H1 (cell line): ENCODE measurements around the gene PLBD2. TPM values are rescaled to one million over a fixed set of nuclear protein-coding genes. Genes with fewer than 3 reads are reported as not detected.

Experiments
- CTCF ChIA-PET: fragments of 300-600 bp; sonication (Branson Sonifier 250); formaldehyde crosslinking; loops from one replicate; lab custom pipeline; 2021; ENCODE audit not compliant: partially characterized antibody; lab: Charles Lee
- POLR2A ChIA-PET: fragments of 300-600 bp; sonication (Branson Sonifier 250); formaldehyde crosslinking; loops from one replicate; lab custom pipeline; 2021; ENCODE audit warnings: inconsistent platforms; ENCODE audit not compliant: partially characterized antibody; lab: Charles Lee
- DNase-seq, 2 experiments: peaks; one replicate each; pipeline versions ENCODE4 v3.0.0 to v3.0.0-alpha.2; 2010 to 2022; ENCODE audit warnings: low spot score in 2 of 2, low read depth in 1 of 2, mixed read lengths in 1 of 2
- FAIRE-seq: peaks from 2 replicates; lab custom pipeline; 2011; peaks lifted over from hg19 to GRCh38; lab: Jason Lieb, UNC
- H2AFZ ChIP-seq: 2 replicates; pipeline ENCODE4 v1.8.1; 2012; ENCODE audit warnings: low read length, inconsistent platforms
- H2AK5ac ChIP-seq: 2 replicates; pipeline ENCODE4 v1.6.1; 2013; ENCODE audit warnings: low read depth, low read length
- H2BK120ac ChIP-seq: replicated peaks from 2 replicates; pipeline ENCODE3; 2013; ENCODE audit warnings: low read depth, low read length, inconsistent platforms
- H2BK12ac ChIP-seq: 2 replicates; pipeline ENCODE4 v1.6.1; 2013; ENCODE audit warnings: low read depth, low read length
- H2BK15ac ChIP-seq: 2 replicates; pipeline ENCODE4 v1.6.1; 2013; ENCODE audit warnings: low read length
- H2BK20ac ChIP-seq: 2 replicates; pipeline ENCODE4 v1.6.1; 2013; ENCODE audit warnings: low read length
- H2BK5ac ChIP-seq: 2 replicates; pipeline ENCODE4 v1.6.1; 2013; ENCODE audit warnings: low read depth, low read length
- H3K14ac ChIP-seq: 2 replicates; pipeline ENCODE4 v1.6.1; 2013; ENCODE audit warnings: inconsistent platforms; ENCODE audit not compliant: insufficient read length
- H3K18ac ChIP-seq: 2 replicates; pipeline ENCODE4 v1.6.1; 2013; ENCODE audit warnings: low read length; ENCODE audit errors: extremely low read depth
- H3K23ac ChIP-seq: 2 replicates; pipeline ENCODE4 v1.6.1; 2013; ENCODE audit warnings: inconsistent platforms; ENCODE audit not compliant: insufficient read length
- H3K23me2 ChIP-seq: 2 replicates; pipeline ENCODE4 v1.6.1; 2013; ENCODE audit warnings: low read depth, low read length
- H3K27ac ChIP-seq: 2 replicates; pipeline ENCODE4 v1.6.1; 2011; ENCODE audit warnings: low read depth, low read length, inconsistent platforms
- H3K27me3 ChIP-seq, 4 experiments: replicated peaks in 1 of 4; 1 replicate in 1 of 4; 2 replicates in 3 of 4; pipeline versions ENCODE4 v1.6.1 to v1.8.1; 2011 to 2013; ENCODE audit warnings: low read length in 3 of 4, mild to moderate bottlenecking in 3 of 4, inconsistent platforms in 2 of 4, mixed read lengths in 2 of 4, moderate library complexity in 1 of 4; ENCODE audit not compliant: control insufficient read depth in 3 of 4, insufficient read depth in 3 of 4; ENCODE audit errors: extremely low read depth in 1 of 4
- H3K36me3 ChIP-seq, 4 experiments: 2 replicates each; pipeline versions ENCODE4 v1.6.1 to v1.8.1; 2011 to 2013; ENCODE audit warnings: mild to moderate bottlenecking in 4 of 4, low read length in 3 of 4, moderate library complexity in 2 of 4, control low read depth in 1 of 4, inconsistent platforms in 1 of 4; ENCODE audit not compliant: insufficient read depth in 4 of 4, control insufficient read depth in 2 of 4
- H3K4ac ChIP-seq: replicated peaks from 2 replicates; pipeline ENCODE3; 2013; ENCODE audit warnings: low read length, low read depth, mixed read lengths, inconsistent platforms; ENCODE audit not compliant: insufficient read length
- H3K4me1 ChIP-seq, 4 experiments: replicated peaks in 1 of 4; 1 replicate in 1 of 4; 2 replicates in 3 of 4; pipeline versions ENCODE4 v1.6.1 to v1.8.1; 2011 to 2013; ENCODE audit warnings: low read length in 3 of 4, inconsistent platforms in 2 of 4, mixed read lengths in 1 of 4; ENCODE audit not compliant: insufficient read depth in 4 of 4, control insufficient read depth in 3 of 4
- H3K4me2 ChIP-seq, 2 experiments: 2 replicates each; pipeline versions ENCODE4 v1.6.1 to v1.8.1; 2011 to 2013; ENCODE audit warnings: low read depth in 2 of 2, low read length in 2 of 2, control low read depth in 1 of 2, inconsistent platforms in 1 of 2, mild to moderate bottlenecking in 1 of 2; ENCODE audit not compliant: insufficient read depth in 1 of 2
- H3K4me3 ChIP-seq, 4 experiments: fragments of 200-600, 300-600 bp in 1 of 4; sonication (generic), shearing (Covaris generic), sonication (Bioruptor Twin) in 1 of 4; 2 replicates each; pipeline versions ENCODE4 v1.5.1 to v1.8.1; 2011 to 2016; ENCODE audit warnings: low read length in 4 of 4, low read depth in 3 of 4, control low read depth in 2 of 4, inconsistent platforms in 2 of 4, mild to moderate bottlenecking in 2 of 4, mixed read lengths in 1 of 4, moderate library complexity in 1 of 4; ENCODE audit not compliant: insufficient read depth in 2 of 4; ENCODE audit errors: extremely low read depth in 1 of 4
- H3K56ac ChIP-seq: replicated peaks from 2 replicates; pipeline ENCODE3; 2013; ENCODE audit warnings: low read depth, mild to moderate bottlenecking, mixed read lengths, low read length, inconsistent platforms; ENCODE audit not compliant: insufficient read length
- H3K79me1 ChIP-seq: 2 replicates; pipeline ENCODE4 v1.6.1; 2013; ENCODE audit warnings: low read depth, low read length, control low read depth
- H3K79me2 ChIP-seq, 2 experiments: 2 replicates each; pipeline versions ENCODE4 v1.6.1 to v1.8.1; 2012 to 2013; ENCODE audit warnings: low read length in 2 of 2, mild to moderate bottlenecking in 2 of 2, inconsistent platforms in 1 of 2; ENCODE audit not compliant: insufficient read depth in 2 of 2, control insufficient read depth in 1 of 2
- H3K9ac ChIP-seq, 4 experiments: replicated peaks in 1 of 4; 1 replicate in 1 of 4; 2 replicates in 3 of 4; pipeline versions ENCODE4 v1.6.1 to v1.8.1; 2011 to 2013; ENCODE audit warnings: low read depth in 3 of 4, low read length in 3 of 4, control low read depth in 2 of 4, mild to moderate bottlenecking in 2 of 4, moderate library complexity in 2 of 4, inconsistent platforms in 1 of 4; ENCODE audit errors: extremely low read depth in 1 of 4
- H3K9me3 ChIP-seq, 2 experiments: 2 replicates each; pipeline versions ENCODE4 v1.6.1 to v1.8.1; 2012 to 2013; ENCODE audit warnings: mild to moderate bottlenecking in 2 of 2, moderate library complexity in 2 of 2, control low read depth in 1 of 2, inconsistent platforms in 1 of 2, low read depth in 1 of 2, low read length in 1 of 2, mixed read lengths in 1 of 2; ENCODE audit not compliant: insufficient read depth in 2 of 2
- H4K20me1 ChIP-seq, 2 experiments: replicated peaks in 1 of 2; 2 replicates each; pipeline versions ENCODE3 to v1.8.1; 2011 to 2013; ENCODE audit warnings: inconsistent platforms in 2 of 2, low read length in 2 of 2, mild to moderate bottlenecking in 1 of 2; ENCODE audit not compliant: insufficient read depth in 2 of 2, control insufficient read depth in 1 of 2
- H4K5ac ChIP-seq: 2 replicates; pipeline ENCODE4 v1.6.1; 2013; ENCODE audit warnings: low read length, low read depth, mixed read lengths, inconsistent platforms; ENCODE audit not compliant: insufficient read length
- H4K8ac ChIP-seq: 2 replicates; pipeline ENCODE4 v1.8.0; 2013; ENCODE audit warnings: mild to moderate bottlenecking, moderate library complexity, low read length, inconsistent platforms; ENCODE audit not compliant: insufficient read depth; ENCODE audit errors: extremely low read depth
- H4K91ac ChIP-seq: replicated peaks from 2 replicates; pipeline ENCODE3; 2013; ENCODE audit warnings: low read length, mixed read lengths, inconsistent platforms; ENCODE audit not compliant: insufficient read length
- ASH2L ChIP-seq: fragments of 200-600, 300-600 bp; sonication (generic); IDR thresholded peaks from one replicate; pipeline ENCODE4 v1.7.1; 2017; ENCODE audit warnings: low read length
- CBX8 ChIP-seq: fragments of 300-800, 300-1000 bp; sonication (generic); IDR thresholded peaks from 2 replicates; pipeline ENCODE4 v1.7.1; 2016; ENCODE audit warnings: low read depth, low read length, borderline replicate concordance
- CHD2 ChIP-seq: IDR thresholded peaks from 2 replicates; pipeline ENCODE4 v1.6.1; 2012; ENCODE audit warnings: low read length, improper control_type of control experiment
- CREB1 ChIP-seq: IDR thresholded peaks from 2 replicates; pipeline ENCODE4 v1.6.1; 2012; ENCODE audit warnings: inconsistent platforms
- EP300 ChIP-seq, 2 experiments: IDR thresholded peaks; 1 replicate in 1 of 2; 2 replicates in 1 of 2; pipeline ENCODE4 v1.6.1; 2011 to 2012; ENCODE audit warnings: low read depth in 2 of 2, low read length in 2 of 2, mild to moderate bottlenecking in 2 of 2, borderline replicate concordance in 1 of 2, inconsistent platforms in 1 of 2, moderate library complexity in 1 of 2
- POLR2A ChIP-seq, 2 experiments: IDR thresholded peaks; 1 replicate in 1 of 2; 2 replicates in 1 of 2; pipeline ENCODE4 v1.6.1; 2011; ENCODE audit warnings: low read depth in 2 of 2, low read length in 2 of 2, mild to moderate bottlenecking in 2 of 2; ENCODE audit errors: control extremely low read depth in 1 of 2
- RXRA ChIP-seq: IDR thresholded peaks from 2 replicates; pipeline ENCODE4 v1.6.1; 2011; ENCODE audit warnings: low read depth, mild to moderate bottlenecking, low read length, moderate library complexity; ENCODE audit not compliant: insufficient read depth
- TAF7 ChIP-seq: optimal IDR thresholded peaks from 2 replicates; pipeline ENCODE3; 2011; ENCODE audit warnings: low read depth, mild to moderate bottlenecking, inconsistent platforms, low read length, moderate library complexity, borderline replicate concordance
- TCF12 ChIP-seq: IDR thresholded peaks from 2 replicates; pipeline ENCODE4 v1.6.1; 2011; ENCODE audit warnings: low read depth, mild to moderate bottlenecking, low read length
- YY1 ChIP-seq: IDR thresholded peaks from 2 replicates; pipeline ENCODE4 v1.6.1; 2011; ENCODE audit warnings: low read depth, mild to moderate bottlenecking, low read length
- WGBS, 2 experiments: shearing (Covaris generic) in 1 of 2; methylation state at CpG; one replicate each; pipeline versions ENCODE4 v1.1.6 to v1.1.7; 2013 to 2015; ENCODE audit warnings: low lambda C conversion rate in 2 of 2, mixed read lengths in 2 of 2, inconsistent platforms in 1 of 2, low coverage in 1 of 2, missing lambda C conversion rate in 1 of 2; ENCODE audit not compliant: insufficient replicate concordance in 2 of 2, insufficient coverage in 1 of 2, insufficient read length in 1 of 2; ENCODE audit errors: extremely low coverage in 1 of 2, missing lambda C conversion rate in 1 of 2; 5-methylcytosine and 5-hydroxymethylcytosine counted together
- polyA plus RNA-seq, 7 experiments: library from polyadenylated mRNA; depleted of rRNA in 3 of 7; stranded (reverse) in 5 of 7; unstranded in 2 of 7; fragments of >200 nt in 5 of 7; fragments of 200-250 nt in 2 of 7; gene quantifications; 1 replicate in 5 of 7; 2 replicates in 1 of 7; 4 replicates in 1 of 7; pipeline versions ENCODE4 v1.2.1 to v1.2.3, GENCODE V29; 2011 to 2013; ENCODE audit warnings: missing spikeins in 2 of 7, mixed read lengths in 2 of 7
- total RNA-seq: library from RNA; stranded (reverse); fragmentation: NEBNext Ultra II Directional; extraction: Animal tissue kit (Norgen Biotek cat#: 25700); gene quantifications from 2 replicates; pipeline ENCODE4 v1.2.1, GENCODE V29; 2021

The PLBD2 gene
- total and polyA plus RNA-seq, 2 of the 8 experiments (the other 6 are each of a cell fraction or from before 2014, with no cell fraction given), result 16.8 to 33.5 TPM

DNA sequence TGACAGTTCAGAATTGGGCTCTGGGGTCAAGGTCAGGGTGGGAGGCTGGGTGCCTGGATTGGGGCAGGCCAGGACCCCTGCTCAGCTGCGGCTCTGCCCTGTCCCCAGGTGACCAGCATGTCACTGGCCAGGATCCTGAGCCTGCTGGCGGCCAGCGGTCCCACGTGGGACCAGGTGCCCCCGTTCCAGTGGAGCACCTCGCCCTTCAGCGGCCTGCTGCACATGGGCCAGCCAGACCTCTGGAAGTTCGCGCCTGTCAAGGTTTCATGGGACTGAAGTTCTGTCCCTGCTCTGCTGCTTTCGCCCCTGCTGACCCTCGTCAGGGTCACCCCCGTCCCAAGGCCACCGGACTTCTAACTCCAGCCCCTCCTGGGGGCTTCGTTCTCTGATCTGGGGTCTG is 30.0 kb downstream of the PLBD2 start:
- Histone ChIP-seq H2BK20ac (no peak overlapping the region), H2BK120ac (no peak overlapping the region), H3K4ac (no peak overlapping the region), H4K20me1 (peaks cover 0 to 5% of the 10 kb centered on the region in 2 experiments), H2AFZ (no peak overlapping the region), H2BK12ac (no peak overlapping the region), H3K36me3 (peaks cover 0 to 8% (median 4%) of the 10 kb centered on the region in 4 experiments; a peak in 6 of 8 replicates), H2BK5ac (no peak overlapping the region), H4K5ac (no peak overlapping the region), H3K4me3 (no peak overlapping the region), H3K9me3 (no peaks in the 10 kb centered on the region), H3K23ac (no peak overlapping the region), H3K4me2 (no peak overlapping the region), H4K8ac (no peak overlapping the region; the same call in 1 of the 2 replicates), H3K9ac (no peak overlapping the region), H3K27ac (no peak overlapping the region), H2AK5ac (no peak overlapping the region), H3K56ac (no peak overlapping the region), H3K79me2 (no peaks in the 10 kb centered on the region), H3K18ac (no peak overlapping the region), H4K91ac (no peak overlapping the region), H2BK15ac (no peak overlapping the region), H3K27me3 (no peaks in the 10 kb centered on the region), H3K14ac (no peak overlapping the region)
- WGBS, 2 experiments, result 90% methylated on average over 10 of the region's 14 CpGs; no CpG with 5 or more reads in 1 of the 2 experiments
- no peak for FAIRE-seq
- ChIA-PET POLR2A (no interaction called here), CTCF (interaction anchor here (1.3 kb wide), 1 partner anchor 14 kb away, joined by 3 read pairs; no protein-coding TSS in a partner anchor)
- no peak for DNase-seq
- TF ChIP-seq TCF12 (no peak), TAF7 (no peak), ASH2L (no peak), EP300 (IDR thresholded peaks at IDR 0.05; ENCODE audit: borderline replicate concordance in 1 of 2, low read depth in 2 of 2, low read length in 2 of 2) (no peak), CHD2 (no peak), POLR2A (IDR thresholded peaks at IDR 0.05; ENCODE audit: control extremely low read depth in 1 of 2, low read depth in 2 of 2, low read length in 2 of 2) (no peak), RXRA (no peak), YY1 (no peak), CREB1 (no peak), CBX8 (no peak)
- TF ChIP-seq, all 59 proteins: peak for 0
- Histone ChIP-seq H3K4me1 (no peaks in the 10 kb centered on the region), H3K23me2 (peaks cover 12% of the 10 kb centered on the region; the same call in 1 of the 2 replicates), H3K79me1 (no peaks in the 10 kb centered on the region)
